Hepatocyte (in vitro differentiated cells): ENCODE data around the gene ENPP6. TPM values are rescaled to one million over a fixed set of nuclear protein-coding genes. Genes with fewer than 3 reads are reported as not detected.

Experiments
- DNase-seq: peaks from one replicate; pipeline ENCODE4 v3.0.0-alpha.2; 2016; ENCODE audit warnings: low spot score
- H2AFZ ChIP-seq: fragments of 200-600 bp; sonication (generic); 2 replicates; pipeline ENCODE4 v1.6.0; 2016; ENCODE audit warnings: antibody characterized with exemption, mild to moderate bottlenecking
- H3K27ac ChIP-seq: fragments of 200-600 bp; sonication (generic); 2 replicates; pipeline ENCODE4 v1.5.1; 2016; ENCODE audit warnings: mild to moderate bottlenecking
- H3K27me3 ChIP-seq: fragments of 200-600 bp; sonication (generic); 2 replicates; pipeline ENCODE4 v1.6.1; 2016
- H3K36me3 ChIP-seq: fragments of 200-600 bp; sonication (generic); replicated peaks from 2 replicates; pipeline ENCODE4 v1.5.1; 2016; ENCODE audit warnings: low read depth; ENCODE audit not compliant: insufficient read depth
- H3K4me1 ChIP-seq: fragments of 200-600 bp; sonication (generic); 2 replicates; pipeline ENCODE4 v1.5.1; 2016; ENCODE audit warnings: mild to moderate bottlenecking, moderate library complexity; ENCODE audit not compliant: insufficient read depth
- H3K4me2 ChIP-seq: fragments of 200-600 bp; sonication (generic); 2 replicates; pipeline ENCODE4 v1.6.0; 2016
- H3K4me3 ChIP-seq: fragments of 200-600 bp; sonication (generic); 2 replicates; pipeline ENCODE4 v1.5.1; 2016; ENCODE audit warnings: mild to moderate bottlenecking
- H3K79me2 ChIP-seq: fragments of 200-600 bp; sonication (generic); 2 replicates; pipeline ENCODE4 v1.6.0; 2017; ENCODE audit warnings: mild to moderate bottlenecking
- H3K9me2 ChIP-seq: fragments of 200-600 bp; sonication (generic); replicated peaks from 2 replicates; pipeline ENCODE4 v1.6.0; 2017; ENCODE audit warnings: mild to moderate bottlenecking; ENCODE audit not compliant: insufficient read depth
- H3K9me3 ChIP-seq: fragments of 200-600 bp; sonication (generic); 2 replicates; pipeline ENCODE4 v1.5.1; 2016; ENCODE audit warnings: low read depth, mild to moderate bottlenecking
- H4K20me1 ChIP-seq: fragments of 200-600 bp; sonication (generic); 2 replicates; pipeline ENCODE4 v1.6.0; 2016; ENCODE audit warnings: mild to moderate bottlenecking; ENCODE audit not compliant: insufficient read depth, poor library complexity, severe bottlenecking
- EZH2 ChIP-seq: fragments of 200-600 bp; sonication (generic); IDR thresholded peaks from 2 replicates; pipeline ENCODE4 v1.6.1; 2016; ENCODE audit warnings: antibody characterized with exemption, mild to moderate bottlenecking, borderline replicate concordance
- EZH2phosphoT487 ChIP-seq: fragments of 200-600 bp; sonication (generic); IDR thresholded peaks from one replicate; pipeline ENCODE4 v1.6.1; 2018; ENCODE audit warnings: antibody characterized with exemption, mild to moderate bottlenecking, low read depth, moderate library complexity; ENCODE audit not compliant: unreplicated experiment, severe bottlenecking
- WGBS: methylation state at CpG from one replicate; pipeline ENCODE4 v1.1.6; 2016; ENCODE audit warnings: low lambda C conversion rate; ENCODE audit errors: missing lambda C conversion rate; 5-methylcytosine and 5-hydroxymethylcytosine counted together
- polyA plus RNA-seq: library from polyadenylated mRNA; unstranded; fragments of >200 nt; fragmentation: Nextera tagmentation; extraction: Ambion mirVana; gene quantifications from 2 replicates; pipeline ENCODE4 v1.2.1, GENCODE V29; 2016
- total RNA-seq: library from RNA; depleted of rRNA; stranded (reverse); fragments of >200 nt; gene quantifications from 2 replicates; pipeline ENCODE4 v1.2.3, GENCODE V29; 2014
- TF ChIP-seq, protein P1 (sequence below): fragments of 200-600 bp; sonication (generic); IDR thresholded peaks from 2 replicates; pipeline ENCODE4 v1.5.1; 2016; ENCODE audit warnings: antibody characterized with exemption, mild to moderate bottlenecking; ENCODE audit not compliant: poor library complexity

ENPP6 gene
- total and polyA plus RNA-seq, 2 experiments from 2014 or later: 0.03 TPM; not detected in 1

DNA sequence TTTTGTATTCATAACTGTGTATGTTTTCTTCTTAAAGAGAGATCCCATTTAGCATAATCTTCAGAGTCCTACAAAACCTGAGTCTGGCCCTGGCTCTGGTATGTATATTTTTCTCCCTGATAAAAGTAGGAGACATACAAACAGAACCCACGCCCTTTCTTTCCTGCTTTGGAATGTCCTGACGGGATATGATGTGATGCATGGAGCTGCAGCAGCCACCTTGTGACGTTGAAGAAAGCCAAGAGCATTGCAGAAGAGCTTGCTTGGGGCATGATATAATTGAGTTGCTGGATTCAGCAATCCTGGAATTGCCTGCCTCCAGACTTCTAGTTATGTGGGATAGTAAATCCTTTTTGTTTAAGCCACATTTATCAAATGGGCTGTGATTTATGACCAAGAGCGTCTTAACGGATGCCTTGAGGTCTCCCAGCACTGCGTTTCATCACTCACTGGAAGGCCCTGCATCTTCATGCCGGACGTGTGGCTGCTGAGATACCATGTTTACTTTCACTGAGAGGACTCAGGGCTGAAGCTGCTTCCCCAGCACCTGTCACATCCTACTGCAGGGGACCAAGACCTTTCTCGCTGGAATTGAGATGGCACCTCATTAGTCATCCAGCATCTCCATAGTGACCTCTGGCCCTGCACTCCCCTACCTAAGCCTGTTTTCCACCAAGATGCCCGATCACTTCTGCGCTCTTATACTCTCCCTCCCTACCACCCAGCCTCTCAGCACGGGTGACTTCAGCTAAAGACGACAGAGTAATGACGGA, 107.0 kb downstream of the ENPP6 start:
- Histone ChIP-seq H3K27ac (no peak overlapping the region), H3K4me2 (no peak overlapping the region), H3K4me3 (no peak overlapping the region), H2AFZ (no peak overlapping the region), H3K27me3 (no peaks in the 10 kb centered on the region), H3K9me3 (no peaks in the 10 kb centered on the region), H3K4me1 (no peaks in the 10 kb centered on the region), H4K20me1 (no peaks in the 10 kb centered on the region), H3K79me2 (no peaks in the 10 kb centered on the region), H3K9me2 (no peaks in the 10 kb centered on the region), H3K36me3 (no peaks in the 10 kb centered on the region)
- 78% methylated on average over 14 of the region's 14 CpGs for WGBS
- TF ChIP-seq, protein P1, sequence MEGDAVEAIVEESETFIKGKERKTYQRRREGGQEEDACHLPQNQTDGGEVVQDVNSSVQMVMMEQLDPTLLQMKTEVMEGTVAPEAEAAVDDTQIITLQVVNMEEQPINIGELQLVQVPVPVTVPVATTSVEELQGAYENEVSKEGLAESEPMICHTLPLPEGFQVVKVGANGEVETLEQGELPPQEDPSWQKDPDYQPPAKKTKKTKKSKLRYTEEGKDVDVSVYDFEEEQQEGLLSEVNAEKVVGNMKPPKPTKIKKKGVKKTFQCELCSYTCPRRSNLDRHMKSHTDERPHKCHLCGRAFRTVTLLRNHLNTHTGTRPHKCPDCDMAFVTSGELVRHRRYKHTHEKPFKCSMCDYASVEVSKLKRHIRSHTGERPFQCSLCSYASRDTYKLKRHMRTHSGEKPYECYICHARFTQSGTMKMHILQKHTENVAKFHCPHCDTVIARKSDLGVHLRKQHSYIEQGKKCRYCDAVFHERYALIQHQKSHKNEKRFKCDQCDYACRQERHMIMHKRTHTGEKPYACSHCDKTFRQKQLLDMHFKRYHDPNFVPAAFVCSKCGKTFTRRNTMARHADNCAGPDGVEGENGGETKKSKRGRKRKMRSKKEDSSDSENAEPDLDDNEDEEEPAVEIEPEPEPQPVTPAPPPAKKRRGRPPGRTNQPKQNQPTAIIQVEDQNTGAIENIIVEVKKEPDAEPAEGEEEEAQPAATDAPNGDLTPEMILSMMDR: no peak
- TF ChIP-seq EZH2 (no peak), EZH2phosphoT487 (no peak)
- no peak for DNase-seq

DNA sequence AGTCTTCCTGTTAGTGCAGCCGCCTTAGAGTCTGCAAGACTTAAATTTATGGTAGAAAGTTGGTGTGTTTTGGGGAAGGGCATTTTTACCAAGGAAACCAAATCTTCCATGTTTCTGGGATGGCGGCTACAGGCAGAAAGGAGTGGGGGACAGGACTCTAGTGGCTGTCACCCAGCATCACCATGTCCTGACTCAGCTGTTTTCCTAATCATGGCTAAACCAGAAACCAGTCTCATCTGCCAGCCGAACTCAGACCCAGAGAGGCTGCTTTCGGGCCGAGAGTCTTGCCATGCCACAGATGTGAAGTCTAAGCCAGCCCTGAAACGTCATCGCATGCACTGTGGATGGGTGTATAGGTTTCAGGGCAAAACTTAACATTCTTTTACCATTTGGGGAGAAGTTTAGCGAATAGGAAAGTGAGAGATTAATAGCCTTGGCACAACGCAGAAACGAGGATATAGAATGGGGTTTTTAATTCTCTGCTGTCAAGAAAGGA, 109.6 kb downstream of the ENPP6 start:
- Histone ChIP-seq H3K4me2 (no peak overlapping the region), H3K27ac (no peak overlapping the region), H3K27me3 (no peaks in the 10 kb centered on the region), H4K20me1 (no peaks in the 10 kb centered on the region), H3K36me3 (no peaks in the 10 kb centered on the region), H3K9me2 (no peaks in the 10 kb centered on the region), H3K9me3 (no peaks in the 10 kb centered on the region), H3K4me1 (peaks cover 10% of the 10 kb centered on the region), H2AFZ (no peak overlapping the region), H3K79me2 (no peaks in the 10 kb centered on the region), H3K4me3 (no peak overlapping the region)
- TF ChIP-seq EZH2 (no peak), EZH2phosphoT487 (no peak)
- TF ChIP-seq, protein P1: no peak
- DNase-seq: no peak
- 88% methylated on average over 10 of the region's 10 CpGs for WGBS

GRCh38 chr4:184104419-184105101, 113.1 kb downstream of the ENPP6 start:
- WGBS: 59% methylated on average over 5 of the region's 5 CpGs

More at GRCh38 chr4:184104419-184105101, 113.1 kb downstream of the ENPP6 start:
- H4K20me1 ChIP-seq: no peaks in the 10 kb centered on the region
- H3K4me2 ChIP-seq: no peak overlapping the region
- H3K9me2 ChIP-seq: no peaks in the 10 kb centered on the region
- no peak overlapping the region for H3K4me3 ChIP-seq
- H3K27me3 ChIP-seq: no peaks in the 10 kb centered on the region
- TF ChIP-seq EZH2: no peak
- no peak for TF ChIP-seq EZH2phosphoT487
- TF ChIP-seq, protein P1: no peak
- no peak overlapping the region for H2AFZ ChIP-seq
- no peaks in the 10 kb centered on the region for H3K79me2 ChIP-seq
- DNase-seq: peak; percentile 51
- H3K27ac ChIP-seq: peak overlapping the region; percentile 14
- H3K4me1 ChIP-seq: peaks cover 20% of the 10 kb centered on the region
- H3K36me3 ChIP-seq: no peaks in the 10 kb centered on the region
- no peaks in the 10 kb centered on the region for H3K9me3 ChIP-seq
